HG03097 (cell line): ENCODE measurements around the gene MMEL1.

Experiments used
- ATAC-seq: cut with Tn5 transposase; IDR thresholded peaks from one replicate; pipeline ENCODE4 v1.9.1; 2021; ENCODE audit not compliant: unreplicated experiment, low FRiP score

Gene MMEL1

GRCh38 chr1:2546515-2547209, 86.2 kb downstream of the MMEL1 start:
- ATAC-seq, result peak; percentile 29

- ATAC-seq, result peak; percentile 30
Observed at GRCh38 chr1:2545754-2546514, 86.9 kb downstream of the MMEL1 start.

GRCh38 chr1:2544875-2545640, 87.8 kb downstream of the MMEL1 start:
- no peak for ATAC-seq

- no peak for ATAC-seq
Observed at GRCh38 chr1:2544093-2544874, 88.5 kb downstream of the MMEL1 start.

DNA sequence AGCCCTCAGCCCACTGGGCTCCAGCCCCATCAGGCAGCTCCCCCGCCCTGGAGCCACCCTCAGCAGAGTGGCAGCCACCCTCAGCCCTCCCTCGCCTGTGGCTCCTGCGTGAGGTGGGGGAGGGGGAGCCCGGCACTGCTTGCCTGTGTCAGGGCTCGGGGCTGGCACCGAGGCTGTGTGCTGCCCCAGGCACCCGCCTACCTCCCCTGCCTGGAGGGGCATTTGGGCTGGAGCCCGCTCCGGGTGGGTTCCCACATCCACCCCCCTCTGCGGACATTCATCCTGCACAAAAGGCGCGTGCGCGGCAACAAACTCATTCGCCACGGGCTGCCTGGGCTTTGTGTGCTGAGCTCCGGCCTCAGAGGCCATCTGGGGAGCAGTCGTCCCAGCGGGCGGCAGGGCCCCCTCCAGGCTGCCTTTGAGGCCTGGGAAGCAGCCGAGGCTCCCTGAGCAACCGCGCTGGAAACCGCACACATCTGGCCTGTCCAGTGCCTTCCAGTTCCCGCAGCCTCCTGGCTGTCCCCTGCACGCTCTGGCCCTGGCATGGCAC, 89.2 kb downstream of the MMEL1 start:
- no peak for ATAC-seq

DNA sequence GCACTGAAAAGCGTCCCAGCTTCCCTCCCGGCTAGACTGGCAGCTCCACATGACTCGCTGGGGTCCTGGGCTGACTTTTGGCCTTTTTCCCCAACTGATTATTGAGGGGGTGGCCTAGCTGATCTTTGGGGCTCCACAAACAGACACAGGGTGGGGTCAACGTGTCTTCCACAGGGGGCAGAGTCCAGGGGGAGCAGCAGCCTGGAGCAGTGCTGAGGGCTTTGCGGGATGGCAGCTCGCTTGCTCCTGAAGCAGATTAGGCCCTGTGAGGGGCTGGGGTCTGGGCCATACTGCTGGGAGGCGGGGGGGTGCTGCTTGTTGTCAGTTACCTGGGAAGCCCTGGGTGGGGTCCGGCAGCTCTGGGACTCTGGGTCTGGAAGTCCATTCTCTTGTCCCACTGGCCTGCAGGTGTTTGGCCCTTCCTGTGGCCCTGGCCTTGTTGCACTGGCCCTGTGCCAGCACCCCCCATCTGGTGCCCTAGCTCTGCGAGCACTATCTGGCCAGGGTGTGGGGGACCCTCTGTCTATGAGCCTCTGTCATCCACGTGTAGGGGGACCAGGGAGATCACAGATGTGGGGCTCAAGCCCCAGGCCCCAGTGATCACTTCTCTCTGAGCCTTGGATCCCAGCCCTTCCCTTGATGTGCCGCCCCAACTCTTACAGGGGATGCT, 90.4 kb downstream of the MMEL1 start:
- ATAC-seq, result no peak

DNA sequence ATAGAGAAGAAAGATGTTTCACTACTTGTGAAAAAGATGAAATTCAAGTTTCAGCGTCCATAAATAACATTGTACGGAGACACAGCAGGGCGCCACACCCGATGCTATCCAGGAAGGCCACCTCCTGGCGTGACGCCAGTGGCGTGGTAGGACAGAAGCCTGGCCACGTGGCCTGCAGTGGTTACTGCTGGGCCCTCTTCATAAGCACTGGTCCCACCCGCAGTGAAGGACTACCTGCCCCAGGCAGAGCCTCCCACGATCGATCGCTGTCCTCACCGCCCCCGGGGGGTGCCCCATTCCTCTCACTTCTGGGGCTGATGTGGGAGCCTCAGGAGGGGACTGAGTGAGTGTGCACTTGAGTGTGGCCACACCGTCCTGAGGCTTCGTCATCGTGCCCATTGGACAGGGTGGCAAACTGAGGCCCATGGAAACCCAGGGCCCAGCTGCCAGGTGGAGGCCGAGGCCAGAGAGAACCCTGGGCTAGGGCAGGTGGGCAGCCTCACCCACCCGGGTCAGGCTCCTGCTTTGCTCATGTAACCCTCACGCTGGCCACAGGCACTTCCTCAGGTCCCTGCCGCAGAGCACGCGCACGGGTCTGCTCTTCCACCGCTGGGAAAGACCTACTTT, 91.1 kb downstream of the MMEL1 start:
- no peak for ATAC-seq

- no peak for ATAC-seq
Observed at GRCh38 chr1:2540816-2541492, 91.9 kb downstream of the MMEL1 start.
